ENCODE data around the gene ACSM6.

DNA sequence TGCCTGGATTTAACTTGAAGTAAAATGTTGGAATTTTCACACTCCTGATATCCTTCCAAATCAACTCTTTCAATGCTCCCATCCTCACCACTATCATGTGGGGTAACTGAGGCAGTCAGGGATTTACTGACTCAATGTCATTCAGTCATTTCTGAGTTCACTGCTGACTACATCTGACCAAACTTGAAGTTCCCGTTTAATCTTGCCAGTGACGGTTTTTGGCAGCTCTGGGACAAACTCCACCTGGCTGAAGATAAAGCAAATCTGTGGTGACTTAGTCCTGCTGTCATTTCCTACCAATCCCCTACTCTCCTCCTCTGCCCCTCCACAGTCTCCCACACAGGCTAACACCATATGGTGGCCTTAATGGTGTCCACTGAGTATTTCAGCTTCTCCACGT, 22.7 kb upstream of the ACSM6 start:
- TF ChIP-seq, protein P1, sequence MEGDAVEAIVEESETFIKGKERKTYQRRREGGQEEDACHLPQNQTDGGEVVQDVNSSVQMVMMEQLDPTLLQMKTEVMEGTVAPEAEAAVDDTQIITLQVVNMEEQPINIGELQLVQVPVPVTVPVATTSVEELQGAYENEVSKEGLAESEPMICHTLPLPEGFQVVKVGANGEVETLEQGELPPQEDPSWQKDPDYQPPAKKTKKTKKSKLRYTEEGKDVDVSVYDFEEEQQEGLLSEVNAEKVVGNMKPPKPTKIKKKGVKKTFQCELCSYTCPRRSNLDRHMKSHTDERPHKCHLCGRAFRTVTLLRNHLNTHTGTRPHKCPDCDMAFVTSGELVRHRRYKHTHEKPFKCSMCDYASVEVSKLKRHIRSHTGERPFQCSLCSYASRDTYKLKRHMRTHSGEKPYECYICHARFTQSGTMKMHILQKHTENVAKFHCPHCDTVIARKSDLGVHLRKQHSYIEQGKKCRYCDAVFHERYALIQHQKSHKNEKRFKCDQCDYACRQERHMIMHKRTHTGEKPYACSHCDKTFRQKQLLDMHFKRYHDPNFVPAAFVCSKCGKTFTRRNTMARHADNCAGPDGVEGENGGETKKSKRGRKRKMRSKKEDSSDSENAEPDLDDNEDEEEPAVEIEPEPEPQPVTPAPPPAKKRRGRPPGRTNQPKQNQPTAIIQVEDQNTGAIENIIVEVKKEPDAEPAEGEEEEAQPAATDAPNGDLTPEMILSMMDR (conservative IDR thresholded peaks at IDR 0.05; ENCODE audit: low read length), result no peak
- no peak for TF ChIP-seq EZH2phosphoT487 (IDR thresholded peaks at IDR 0.05; ENCODE audit: borderline replicate concordance, low read depth, low read length)

All from OCI-LY7 (cell line).